Raji (cell line): ENCODE results near the gene ULBP1.

Experiments used
- POLR2A ChIP-seq: IDR thresholded peaks from 2 replicates; pipeline ENCODE4 v1.6.1; 2011; ENCODE audit warnings: low read depth, low read length, control low read depth; ENCODE audit not compliant: insufficient read depth

The ULBP1 gene

DNA sequence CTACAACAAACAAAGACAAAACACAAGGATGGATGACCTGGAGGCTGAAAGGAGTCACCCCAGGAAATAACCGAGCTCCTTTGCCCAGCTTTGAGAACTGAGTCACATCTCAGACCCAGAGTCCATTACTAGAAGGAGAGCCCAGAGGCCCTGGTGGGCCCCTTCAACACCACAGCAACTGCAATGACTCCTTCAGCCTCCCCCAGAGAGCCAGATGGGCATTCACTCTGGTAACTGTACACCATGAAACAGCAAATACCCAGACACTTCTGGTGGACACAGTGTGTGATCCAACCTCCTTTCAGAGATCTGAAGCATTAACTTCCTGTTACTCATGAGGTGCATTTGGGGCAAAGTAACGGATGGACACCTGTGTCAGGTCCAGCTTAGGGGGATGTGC, 39.0 kb downstream of the ULBP1 start:
- no peak for TF ChIP-seq POLR2A

- TF ChIP-seq POLR2A = no peak
These were observed 40.5 kb downstream of the ULBP1 start for GRCh38 chr6:150004101-150004782.

GRCh38 chr6:150004783-150005717, 41.3 kb downstream of the ULBP1 start:
- TF ChIP-seq POLR2A = peak; percentile 95

GRCh38 chr6:150005761-150006651, 42.3 kb downstream of the ULBP1 start:
- TF ChIP-seq POLR2A = no peak

- TF ChIP-seq POLR2A = no peak
These were observed 43.3 kb downstream of the ULBP1 start for GRCh38 chr6:150006961-150007464.

GRCh38 chr6:150008588-150008987, 44.8 kb downstream of the ULBP1 start:
- no peak for TF ChIP-seq POLR2A

DNA sequence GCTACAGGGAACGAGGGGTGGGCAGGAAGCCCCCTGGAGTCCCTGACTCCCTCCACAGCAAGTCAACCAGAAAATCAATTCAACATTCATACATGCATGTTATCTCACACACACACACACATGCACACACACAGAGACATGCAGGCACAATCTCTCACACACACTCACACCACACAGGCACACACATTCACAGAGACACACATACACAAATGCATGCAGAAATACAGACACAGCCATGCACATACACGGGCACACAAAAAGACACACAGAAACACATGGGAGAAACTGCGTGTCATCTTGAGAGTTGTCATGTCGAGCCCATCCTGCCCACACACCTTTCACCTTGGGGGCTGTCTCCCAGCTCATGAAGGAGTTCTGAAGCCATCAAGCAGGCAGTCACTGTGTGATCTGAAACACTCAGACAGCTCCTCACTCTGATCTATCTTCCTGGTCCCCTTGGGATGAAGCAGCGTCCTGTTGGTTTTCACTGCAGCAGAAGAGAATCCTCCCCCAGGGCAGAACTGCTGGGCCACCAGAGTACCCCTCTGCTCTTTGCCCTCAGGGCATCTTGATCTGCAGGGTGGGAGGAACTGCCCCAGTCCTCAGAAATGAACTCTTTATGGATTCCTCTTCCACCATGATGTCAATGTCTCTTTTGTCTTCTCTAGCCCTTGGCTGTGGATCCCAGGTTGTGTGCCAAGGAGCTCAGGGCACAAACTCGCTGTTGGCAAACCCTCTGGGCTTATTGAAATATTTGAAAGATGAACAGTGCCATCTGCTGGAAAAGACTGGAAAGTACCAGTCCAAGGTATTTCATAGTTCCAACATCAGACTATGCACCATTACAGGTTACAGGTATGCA, 52.8 kb downstream of the ULBP1 start:
- TF ChIP-seq POLR2A = no peak

GRCh38 chr6:150018846-150019580, 55.3 kb downstream of the ULBP1 start:
- TF ChIP-seq POLR2A = no peak
